Tibial artery (tissue), 4 donors: ENCODE data around the gene CHCHD10.

ENCODE experiments used
- DNase-seq, 2 donors: peaks; one replicate each; pipeline ENCODE4 v3.0.0-alpha.2; 2019
- H3K27ac ChIP-seq, 2 donors: fragments of 200-600 bp; sonication (generic) in 1 of 2; 1 replicate in 1 of 2; 2 replicates in 1 of 2; pipeline ENCODE4 v1.5.1; 2018 to 2019; ENCODE audit warnings: mild to moderate bottlenecking in 1 of 2
- H3K27me3 ChIP-seq, 2 donors: fragments of 200-600 bp; sonication (generic) in 1 of 2; one replicate each; pipeline versions ENCODE4 v1.5.1 to v1.6.0; 2016 to 2019
- H3K36me3 ChIP-seq, 3 donors: fragments of 200-600 bp; sonication (generic) in 2 of 3; one replicate each; pipeline ENCODE4 v1.5.1; 2016 to 2019; ENCODE audit warnings: mild to moderate bottlenecking in 2 of 3
- H3K4me1 ChIP-seq, 4 donors: fragments of 200-600 bp; sonication (generic) in 2 of 4; 1 replicate in 3 of 4; 2 replicates in 1 of 4; pipeline ENCODE4 v1.5.1; 2016 to 2019
- H3K4me3 ChIP-seq, 2 donors: fragments of 200-600 bp; sonication (generic) in 1 of 2; 1 replicate in 1 of 2; 2 replicates in 1 of 2; pipeline ENCODE4 v1.5.1; 2018 to 2019; ENCODE audit warnings: mild to moderate bottlenecking in 2 of 2
- H3K9me3 ChIP-seq, 3 donors: fragments of 200-600 bp; sonication (generic) in 1 of 3; one replicate each; pipeline ENCODE4 v1.5.1; 2016 to 2019
- intact Hi-C: fragments of 100-400 bp; cut with DNase I; formaldehyde crosslinking; loops from one replicate; pipeline ENCODE4 v1.15.0; 2023; ENCODE audit warnings: low total_unique reads
- TF ChIP-seq, protein P1 (sequence below), 2 experiments: fragments of 200-600 bp in 1 of 2; fragments of 450-650 bp in 1 of 2; IDR thresholded peaks; one replicate each; pipeline ENCODE4 v1.5.1; 2017 to 2019; ENCODE audit warnings: antibody characterized with exemption in 2 of 2, mild to moderate bottlenecking in 1 of 2, moderate library complexity in 1 of 2

The CHCHD10 gene

DNA sequence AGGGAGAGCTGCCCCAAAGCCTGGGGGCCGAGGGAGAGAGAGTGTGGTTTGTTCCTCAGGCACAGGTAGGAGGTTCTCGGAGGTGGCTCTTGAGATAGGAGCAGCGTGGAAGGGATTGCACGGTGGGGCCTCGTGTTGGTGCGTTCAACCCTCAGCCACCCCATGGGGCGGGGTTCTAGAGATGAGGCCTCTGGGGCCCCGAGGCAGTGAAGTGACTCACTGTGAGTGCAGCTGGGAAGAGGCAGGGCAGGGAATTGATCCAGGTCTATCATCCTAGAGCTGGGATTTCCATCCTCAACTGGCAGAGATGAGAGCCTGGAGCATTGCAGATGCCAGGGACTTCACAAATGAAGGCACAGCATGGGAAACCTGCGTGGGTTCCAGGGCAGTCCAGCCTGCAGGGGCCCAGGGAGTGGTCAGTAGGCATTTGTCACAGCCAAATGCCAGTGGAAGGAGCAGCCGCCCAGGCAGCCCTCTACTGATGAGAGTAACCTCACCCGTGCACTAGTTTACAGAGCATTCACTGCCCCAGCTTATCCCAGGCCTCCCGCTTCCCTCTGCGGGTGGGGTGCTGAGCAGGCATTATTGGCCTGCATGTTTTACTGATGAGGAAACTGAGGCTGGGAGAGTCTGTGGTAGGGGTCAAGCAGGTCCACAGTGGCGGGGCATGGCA, 13.9 kb upstream of the CHCHD10 start:
- peak in 1 of 2 donors; percentile 49 for DNase-seq
- Histone ChIP-seq H3K27me3 (no peaks in the 10 kb centered on the region), H3K27ac (no peak overlapping the region), H3K4me3 (no peak overlapping the region), H3K9me3 (no peaks in the 10 kb centered on the region), H3K36me3 (no peaks in the 10 kb centered on the region), H3K4me1 (peaks cover 0 to 24% (median 16%) of the 10 kb centered on the region in 4 donors)
- intact Hi-C loops = no loop called here
- TF ChIP-seq, protein P1, sequence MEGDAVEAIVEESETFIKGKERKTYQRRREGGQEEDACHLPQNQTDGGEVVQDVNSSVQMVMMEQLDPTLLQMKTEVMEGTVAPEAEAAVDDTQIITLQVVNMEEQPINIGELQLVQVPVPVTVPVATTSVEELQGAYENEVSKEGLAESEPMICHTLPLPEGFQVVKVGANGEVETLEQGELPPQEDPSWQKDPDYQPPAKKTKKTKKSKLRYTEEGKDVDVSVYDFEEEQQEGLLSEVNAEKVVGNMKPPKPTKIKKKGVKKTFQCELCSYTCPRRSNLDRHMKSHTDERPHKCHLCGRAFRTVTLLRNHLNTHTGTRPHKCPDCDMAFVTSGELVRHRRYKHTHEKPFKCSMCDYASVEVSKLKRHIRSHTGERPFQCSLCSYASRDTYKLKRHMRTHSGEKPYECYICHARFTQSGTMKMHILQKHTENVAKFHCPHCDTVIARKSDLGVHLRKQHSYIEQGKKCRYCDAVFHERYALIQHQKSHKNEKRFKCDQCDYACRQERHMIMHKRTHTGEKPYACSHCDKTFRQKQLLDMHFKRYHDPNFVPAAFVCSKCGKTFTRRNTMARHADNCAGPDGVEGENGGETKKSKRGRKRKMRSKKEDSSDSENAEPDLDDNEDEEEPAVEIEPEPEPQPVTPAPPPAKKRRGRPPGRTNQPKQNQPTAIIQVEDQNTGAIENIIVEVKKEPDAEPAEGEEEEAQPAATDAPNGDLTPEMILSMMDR (IDR thresholded peaks at IDR 0.05) = no peak

DNA sequence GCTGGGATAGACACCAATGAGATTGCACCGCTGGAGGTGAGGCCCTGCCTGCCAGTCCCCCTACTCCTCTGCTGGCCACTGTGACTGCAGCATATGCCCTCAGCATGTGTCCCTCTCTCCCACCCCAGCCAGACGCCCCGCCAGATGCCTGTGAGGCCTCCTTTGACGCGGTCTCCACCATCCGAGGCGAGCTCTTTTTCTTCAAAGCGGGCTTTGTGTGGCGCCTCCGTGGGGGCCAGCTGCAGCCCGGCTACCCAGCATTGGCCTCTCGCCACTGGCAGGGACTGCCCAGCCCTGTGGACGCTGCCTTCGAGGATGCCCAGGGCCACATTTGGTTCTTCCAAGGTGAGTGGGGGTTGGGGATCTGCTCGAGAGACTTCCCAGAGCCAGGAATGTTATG, 13.3 kb upstream of the CHCHD10 start:
- Histone ChIP-seq H3K27me3 (no peaks in the 10 kb centered on the region), H3K36me3 (no peaks in the 10 kb centered on the region), H3K4me3 (no peak overlapping the region), H3K9me3 (no peaks in the 10 kb centered on the region), H3K4me1 (peaks cover 0 to 23% (median 12%) of the 10 kb centered on the region in 4 donors), H3K27ac (no peak overlapping the region)
- intact Hi-C loops = no loop called here
- TF ChIP-seq, protein P1 (IDR thresholded peaks at IDR 0.05) = no peak
- DNase-seq = no peak

DNA sequence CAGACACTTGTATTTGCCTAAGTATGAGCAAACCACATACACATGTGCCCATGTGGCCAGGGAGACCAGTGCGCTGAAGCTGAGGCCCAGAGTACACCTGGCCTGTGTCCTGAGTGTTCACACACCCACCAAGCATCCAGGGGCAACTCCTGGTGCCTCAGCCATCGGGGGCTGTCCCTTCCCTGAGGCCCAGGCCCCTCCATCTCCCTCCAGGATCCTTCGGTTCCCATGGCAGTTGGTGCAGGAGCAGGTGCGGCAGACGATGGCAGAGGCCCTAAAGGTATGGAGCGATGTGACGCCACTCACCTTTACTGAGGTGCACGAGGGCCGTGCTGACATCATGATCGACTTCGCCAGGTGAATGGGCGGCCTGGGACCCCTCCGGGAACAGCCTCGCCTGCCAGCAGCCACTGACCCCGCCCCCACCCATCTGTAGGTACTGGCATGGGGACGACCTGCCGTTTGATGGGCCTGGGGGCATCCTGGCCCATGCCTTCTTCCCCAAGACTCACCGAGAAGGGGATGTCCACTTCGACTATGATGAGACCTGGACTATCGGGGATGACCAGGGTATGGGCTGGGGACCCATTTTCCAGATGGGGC, 12.5 kb upstream of the CHCHD10 start:
- TF ChIP-seq, protein P1 (IDR thresholded peaks at IDR 0.05) = no peak

DNA sequence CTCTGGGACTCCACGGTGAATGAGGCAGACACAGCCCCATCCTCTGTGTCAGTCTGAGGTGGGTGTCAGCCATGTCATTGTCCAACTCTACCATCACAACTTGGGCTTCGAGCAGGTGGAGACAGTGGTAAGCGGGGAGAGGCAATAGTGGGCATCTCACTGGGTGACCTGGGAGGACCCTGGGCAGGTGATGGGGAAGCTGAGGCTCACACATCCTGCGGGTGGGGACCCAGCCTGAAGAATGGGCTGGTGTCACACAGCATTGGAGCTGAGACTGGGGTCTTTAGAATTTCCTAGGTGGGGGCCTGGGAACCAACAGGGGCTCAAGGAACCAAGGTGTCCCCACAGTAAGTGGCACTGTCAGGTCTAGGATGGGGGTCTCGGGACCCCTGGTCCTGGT, 12.0 kb upstream of the CHCHD10 start:
- DNase-seq = no peak
- Histone ChIP-seq H3K4me3 (no peak overlapping the region), H3K27ac (no peak overlapping the region), H3K36me3 (no peaks in the 10 kb centered on the region), H3K27me3 (no peaks in the 10 kb centered on the region), H3K4me1 (peaks cover 0 to 27% (median 13%) of the 10 kb centered on the region in 4 donors), H3K9me3 (no peaks in the 10 kb centered on the region)
- intact Hi-C loops = no loop called here
- TF ChIP-seq, protein P1 (IDR thresholded peaks at IDR 0.05) = no peak

More for the DNA sequence above, 12.5 kb upstream of the CHCHD10 start:
- H3K36me3 ChIP-seq = no peaks in the 10 kb centered on the region
- no peak overlapping the region for H3K27ac ChIP-seq
- H3K4me1 ChIP-seq = peaks cover 0 to 22% (median 9%) of the 10 kb centered on the region in 4 donors
- H3K4me3 ChIP-seq = no peak overlapping the region
- no peaks in the 10 kb centered on the region for H3K9me3 ChIP-seq
- no peaks in the 10 kb centered on the region for H3K27me3 ChIP-seq
- DNase-seq = no peak
- intact Hi-C loops = no loop called here

DNA sequence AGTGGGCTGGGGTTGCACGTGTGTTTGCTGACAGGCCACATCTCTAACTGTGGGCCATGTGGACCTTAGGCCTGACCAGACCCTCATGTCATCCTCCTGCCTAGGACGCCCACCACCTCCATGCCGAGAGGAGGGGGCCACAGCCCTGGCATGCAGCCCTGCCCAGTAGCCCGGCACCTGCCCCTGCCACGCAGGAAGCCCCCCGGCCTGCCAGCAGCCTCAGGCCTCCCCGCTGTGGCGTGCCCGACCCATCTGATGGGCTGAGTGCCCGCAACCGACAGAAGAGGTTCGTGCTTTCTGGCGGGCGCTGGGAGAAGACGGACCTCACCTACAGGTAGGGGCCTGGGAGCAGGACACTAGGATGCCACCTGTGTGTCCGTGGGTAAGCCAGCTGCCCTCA, 11.3 kb upstream of the CHCHD10 start:
- no peaks in the 10 kb centered on the region for H3K27me3 ChIP-seq
- no peak overlapping the region for H3K4me3 ChIP-seq
- H3K4me1 ChIP-seq = peaks cover 0 to 34% (median 20%) of the 10 kb centered on the region in 4 donors
- no peaks in the 10 kb centered on the region for H3K36me3 ChIP-seq
- intact Hi-C loops = no loop called here
- H3K9me3 ChIP-seq = no peaks in the 10 kb centered on the region
- no peak overlapping the region for H3K27ac ChIP-seq
- TF ChIP-seq, protein P1 (IDR thresholded peaks at IDR 0.05) = no peak
- no peak for DNase-seq
